Glomerular endothelial cell (primary cell): ENCODE data around the gene DNAJC3. TPM values are rescaled to one million over a fixed set of nuclear protein-coding genes. Genes with fewer than 3 reads are reported as not detected.
"Not testable (repeated sequence)": the region's sequence is repeated elsewhere in the genome, so short reads cannot be mapped to it uniquely, and the experiment has no call there.

Experiments used
- DNase-seq: peaks from one replicate; pipeline ENCODE4 v3.0.0-alpha.2; 2011; ENCODE audit warnings: low read depth, low spot score; ENCODE audit errors: extremely low read depth
- total RNA-seq: library from RNA; depleted of rRNA; stranded (reverse); fragments of >200 nt; gene quantifications from 2 replicates; pipeline ENCODE4 v1.2.3, GENCODE V29; 2015

The DNAJC3 gene
- total RNA-seq, 1 donor from 2014 or later = 52.6 TPM

GRCh38 chr13:95712846-95713245, 35.9 kb downstream of the DNAJC3 start:
- DNase-seq = not testable (repeated sequence)

- no peak for DNase-seq
Measured at GRCh38 chr13:95713651-95714050, 36.7 kb downstream of the DNAJC3 start.

GRCh38 chr13:95714142-95714832, 37.3 kb downstream of the DNAJC3 start:
- DNase-seq = no peak

GRCh38 chr13:95716231-95716630, 39.3 kb downstream of the DNAJC3 start:
- DNase-seq = no peak

- DNase-seq = no peak
Measured at GRCh38 chr13:95722241-95722640, 45.3 kb downstream of the DNAJC3 start.

- no peak for DNase-seq
Measured at GRCh38 chr13:95723438-95723837, 46.5 kb downstream of the DNAJC3 start.

GRCh38 chr13:95724252-95724651, 47.3 kb downstream of the DNAJC3 start:
- no peak for DNase-seq

- DNase-seq = no peak
Measured at GRCh38 chr13:95726876-95727275, 49.9 kb downstream of the DNAJC3 start.

- no peak for DNase-seq
Measured at GRCh38 chr13:95728957-95729356, 52.0 kb downstream of the DNAJC3 start.

GRCh38 chr13:95734124-95734523, 57.2 kb downstream of the DNAJC3 start:
- no peak for DNase-seq

GRCh38 chr13:95740071-95740978, 63.4 kb downstream of the DNAJC3 start:
- not testable (repeated sequence) for DNase-seq

- no peak for DNase-seq
Measured at GRCh38 chr13:95740979-95741320, 64.0 kb downstream of the DNAJC3 start.

GRCh38 chr13:95741584-95742563, 64.9 kb downstream of the DNAJC3 start:
- no peak for DNase-seq

- DNase-seq = no peak
Measured at GRCh38 chr13:95743192-95743591, 66.3 kb downstream of the DNAJC3 start.

GRCh38 chr13:95745289-95745688, 68.3 kb downstream of the DNAJC3 start:
- DNase-seq = no peak

- no peak for DNase-seq
Measured at GRCh38 chr13:95745752-95746151, 68.8 kb downstream of the DNAJC3 start.

- DNase-seq = no peak
Measured at GRCh38 chr13:95749545-95749944, 72.6 kb downstream of the DNAJC3 start.

- DNase-seq = no peak
Measured at GRCh38 chr13:95752677-95753076, 75.7 kb downstream of the DNAJC3 start.

- no peak for DNase-seq
Measured at GRCh38 chr13:95754069-95754468, 77.1 kb downstream of the DNAJC3 start.

GRCh38 chr13:95756072-95756471, 79.1 kb downstream of the DNAJC3 start:
- DNase-seq = no peak

GRCh38 chr13:95762626-95763025, 85.7 kb downstream of the DNAJC3 start:
- not testable (repeated sequence) for DNase-seq
